Stomach (tissue), 9 donors: ENCODE measurements around the gene PEX26. TPM values are rescaled to one million over a fixed set of nuclear protein-coding genes. Genes with fewer than 3 reads are reported as not detected.
A peak's percentile ranks its signal among the peaks of the same experiment; 100 is the strongest.
"Not testable (repeated sequence)": the region's sequence is repeated elsewhere in the genome, so short reads cannot be mapped to it uniquely, and the experiment has no call there.

Source experiments
- DNase-seq, 2 donors: peaks; one replicate each; pipeline versions ENCODE4 v3.0.0 to v3.0.0-alpha.2; 2013 to 2019
- H3K27ac ChIP-seq, 5 donors: fragments of 200-600 bp in 4 of 5; sonication (generic) in 4 of 5; one replicate each; pipeline ENCODE4 v1.5.1; 2013 to 2019; ENCODE audit warnings: mild to moderate bottlenecking in 1 of 5, moderate library complexity in 1 of 5
- H3K27me3 ChIP-seq, 3 donors: fragments of 200-600 bp; sonication (generic); one replicate each; pipeline ENCODE4 v1.5.1; 2017 to 2019; ENCODE audit warnings: mixed run types in 1 of 3
- H3K36me3 ChIP-seq, 4 donors: fragments of 200-600 bp; sonication (generic); 1 replicate in 3 of 4; 2 replicates in 1 of 4; pipeline ENCODE4 v1.5.1; 2016 to 2019
- H3K4me1 ChIP-seq, 4 donors: fragments of 200-600 bp; sonication (generic); one replicate each; pipeline ENCODE4 v1.5.1; 2016 to 2019
- H3K4me3 ChIP-seq, 4 donors: fragments of 200-600 bp; sonication (generic) in 3 of 4; one replicate each; pipeline ENCODE4 v1.5.1; 2016 to 2019; ENCODE audit warnings: mild to moderate bottlenecking in 1 of 4
- H3K9me3 ChIP-seq, 4 donors: fragments of 200-600 bp; sonication (generic); one replicate each; pipeline ENCODE4 v1.5.1; 2016 to 2019
- CTCF ChIP-seq, 7 experiments: fragments of 450-650 bp in 4 of 7; fragments of 200-600 bp in 3 of 7; sonication (generic) in 3 of 7; IDR thresholded peaks; one replicate each; pipeline ENCODE4 v1.5.1; 2016 to 2019; ENCODE audit warnings: antibody characterized with exemption in 7 of 7, control low read depth in 2 of 7, mild to moderate bottlenecking in 1 of 7
- EP300 ChIP-seq: sonication (generic); formaldehyde crosslinking; IDR thresholded peaks from one replicate; pipeline ENCODE4 v1.6.1; 2017; ENCODE audit warnings: antibody characterized with exemption
- POLR2A ChIP-seq, 4 donors: fragments of 450-650 bp; IDR thresholded peaks; one replicate each; pipeline ENCODE4 v1.6.1; 2016; ENCODE audit warnings: antibody characterized with exemption in 4 of 4, control low read depth in 2 of 4, mild to moderate bottlenecking in 1 of 4, moderate library complexity in 1 of 4
- POLR2AphosphoS5 ChIP-seq, 3 donors: sonication (generic); formaldehyde crosslinking; IDR thresholded peaks; one replicate each; pipeline ENCODE4 v1.6.1; 2016; ENCODE audit warnings: antibody characterized with exemption in 3 of 3
- WGBS, 5 donors: extraction: QIAGEN DNeasy Blood & Tissue Kit in 3 of 5; methylation state at CpG; one replicate each; pipeline versions ENCODE4 v1.1.5 to v1.1.7; 2013 to 2018; 5-methylcytosine and 5-hydroxymethylcytosine counted together
- intact Hi-C: fragments of 100-400 bp; cut with DNase I; formaldehyde crosslinking; loops from one replicate; pipeline ENCODE4 v1.15.1; 2023; ENCODE audit warnings: low total_unique reads
- polyA plus RNA-seq, 3 donors: library from polyadenylated mRNA; stranded (reverse); fragments of 200-250 nt; gene quantifications; one replicate each; pipeline ENCODE4 v1.2.3, GENCODE V29; 2013
- total RNA-seq, 5 donors: library from RNA; depleted of rRNA; stranded (reverse); fragments of >200 nt; gene quantifications; one replicate each; pipeline versions ENCODE4 v1.1.0 to v1.2.3, GENCODE V29; 2014 to 2016
- donor health status: healthy with polysubstance abuse.
- donor health status: Bipolar disorder and iron deficiency.
- donor health status: healthy.

PEX26 gene
- total and polyA plus RNA-seq, 8 donors, result 6.7 to 564 (median 16.5) TPM

GRCh38 chr22:18136563-18137320, 59.0 kb downstream of the PEX26 start:
- Histone ChIP-seq H3K4me3 (no peak overlapping the region), H3K9me3 (no peaks in the 10 kb centered on the region), H3K27ac (no peak overlapping the region), H3K27me3 (no peaks in the 10 kb centered on the region), H3K4me1 (no peaks in the 10 kb centered on the region), H3K36me3 (peaks cover 0 to 10% (median 7%) of the 10 kb centered on the region in 4 donors)
- TF ChIP-seq POLR2AphosphoS5 (IDR thresholded peaks at IDR 0.05) (no peak), CTCF (IDR thresholded peaks at IDR 0.05) (no peak), POLR2A (IDR thresholded peaks at IDR 0.05) (no peak)
- WGBS, 5 donors, result 89 to 93% (median 92%) methylated on average over 21 of the region's 21 CpGs
- intact Hi-C loops, result no loop called here
- DNase-seq, result no peak

GRCh38 chr22:18141004-18141403, 63.2 kb downstream of the PEX26 start:
- H3K27me3 ChIP-seq, H3K4me3 ChIP-seq, intact Hi-C loops, H3K36me3 ChIP-seq, H3K27ac ChIP-seq, H3K9me3 ChIP-seq, DNase-seq, H3K4me1 ChIP-seq: not testable (repeated sequence)
- 92 to 97% (median 95%) methylated on average over 6 of the region's 6 CpGs for WGBS, 5 donors

- intact Hi-C loops, result no loop called here
These were observed 66.3 kb downstream of the PEX26 start for GRCh38 chr22:18144105-18144504.

GRCh38 chr22:18145676-18146388, 68.0 kb downstream of the PEX26 start:
- 76 to 83% (median 83%) methylated on average over 23 of the region's 23 CpGs for WGBS, 5 donors
- intact Hi-C loops, result no loop called here
- no peak for TF ChIP-seq POLR2AphosphoS5 (IDR thresholded peaks at IDR 0.05)
- TF ChIP-seq EP300, result no peak
- Histone ChIP-seq H3K27ac (no peak overlapping the region), H3K4me3 (no peak overlapping the region), H3K27me3 (no peaks in the 10 kb centered on the region), H3K9me3 (no peaks in the 10 kb centered on the region), H3K4me1 (peaks cover 7 to 25% (median 13%) of the 10 kb centered on the region in 4 donors), H3K36me3 (no peaks in the 10 kb centered on the region)
- DNase-seq, result peak in 1 of 2 donors; percentile 44

More at GRCh38 chr22:18144105-18144504, 66.3 kb downstream of the PEX26 start:
- no peak overlapping the region for H3K4me3 ChIP-seq
- no peak overlapping the region for H3K27ac ChIP-seq
- no peak for DNase-seq
- no peaks in the 10 kb centered on the region for H3K36me3 ChIP-seq
- H3K4me1 ChIP-seq, result peaks cover 2 to 15% (median 4%) of the 10 kb centered on the region in 4 donors
- no peak for TF ChIP-seq POLR2AphosphoS5 (IDR thresholded peaks at IDR 0.05)
- TF ChIP-seq POLR2A (IDR thresholded peaks at IDR 0.05), result no peak
- no peak for TF ChIP-seq CTCF (IDR thresholded peaks at IDR 0.05)
- TF ChIP-seq EP300, result no peak
- no peaks in the 10 kb centered on the region for H3K27me3 ChIP-seq
- no peaks in the 10 kb centered on the region for H3K9me3 ChIP-seq

GRCh38 chr22:18146389-18146753, 68.6 kb downstream of the PEX26 start:
- Histone ChIP-seq H3K27ac (no peak overlapping the region), H3K9me3 (no peaks in the 10 kb centered on the region), H3K4me3 (no peak overlapping the region), H3K27me3 (no peaks in the 10 kb centered on the region), H3K4me1 (peaks cover 7 to 30% (median 16%) of the 10 kb centered on the region in 4 donors), H3K36me3 (no peaks in the 10 kb centered on the region)
- 72 to 87% (median 83%) methylated on average over 3 of the region's 3 CpGs for WGBS, 5 donors
- TF ChIP-seq POLR2AphosphoS5 (IDR thresholded peaks at IDR 0.05) (no peak), CTCF (IDR thresholded peaks at IDR 0.05) (no peak), EP300 (no peak), POLR2A (IDR thresholded peaks at IDR 0.05) (no peak)
- intact Hi-C loops, result no loop called here
- no peak for DNase-seq
